Stimulated activated CD4-positive, alpha-beta T cell treated with anti-CD3 and anti-CD28 coated beads, TNF-alpha, amount 100 ng/mL, for 4 hours (primary cell): ENCODE measurements around the gene TCN1.
"Not testable (repeated sequence)": the region's sequence is repeated elsewhere in the genome, so short reads cannot be mapped to it uniquely, and the experiment has no call there.

Source experiments
- DNase-seq, 3 experiments: peaks; one replicate each; pipeline ENCODE4 v3.0.0-alpha.2; 2020; ENCODE audit warnings: low read depth in 3 of 3

The TCN1 gene, protein sequence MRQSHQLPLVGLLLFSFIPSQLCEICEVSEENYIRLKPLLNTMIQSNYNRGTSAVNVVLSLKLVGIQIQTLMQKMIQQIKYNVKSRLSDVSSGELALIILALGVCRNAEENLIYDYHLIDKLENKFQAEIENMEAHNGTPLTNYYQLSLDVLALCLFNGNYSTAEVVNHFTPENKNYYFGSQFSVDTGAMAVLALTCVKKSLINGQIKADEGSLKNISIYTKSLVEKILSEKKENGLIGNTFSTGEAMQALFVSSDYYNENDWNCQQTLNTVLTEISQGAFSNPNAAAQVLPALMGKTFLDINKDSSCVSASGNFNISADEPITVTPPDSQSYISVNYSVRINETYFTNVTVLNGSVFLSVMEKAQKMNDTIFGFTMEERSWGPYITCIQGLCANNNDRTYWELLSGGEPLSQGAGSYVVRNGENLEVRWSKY

DNA sequence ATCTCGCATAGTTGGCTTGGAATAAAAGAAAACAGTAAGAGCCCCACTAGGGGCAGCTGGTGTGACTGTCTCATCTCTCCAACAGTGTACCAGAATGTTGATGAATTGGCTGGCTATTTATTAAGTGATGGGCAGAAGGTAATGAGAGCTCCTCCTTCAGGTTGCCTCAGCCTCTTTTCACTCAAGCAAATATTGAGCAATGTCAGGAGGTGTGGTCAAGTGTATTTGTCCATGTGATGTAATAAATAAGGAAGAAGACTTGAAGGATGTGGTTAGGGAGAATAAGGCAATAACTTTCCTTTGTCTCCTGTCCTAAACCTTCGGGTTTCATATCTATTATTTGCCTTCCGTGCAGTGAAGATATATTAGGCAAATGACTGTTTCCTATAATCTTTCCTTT is at the start of gene TCN1:
Gene TCN1, minus strand, starts transcription at position 91 of the 400 bp plus-strand sequence. Its CDS starts 17 bp downstream, at position 74.
- no peak for DNase-seq

DNA sequence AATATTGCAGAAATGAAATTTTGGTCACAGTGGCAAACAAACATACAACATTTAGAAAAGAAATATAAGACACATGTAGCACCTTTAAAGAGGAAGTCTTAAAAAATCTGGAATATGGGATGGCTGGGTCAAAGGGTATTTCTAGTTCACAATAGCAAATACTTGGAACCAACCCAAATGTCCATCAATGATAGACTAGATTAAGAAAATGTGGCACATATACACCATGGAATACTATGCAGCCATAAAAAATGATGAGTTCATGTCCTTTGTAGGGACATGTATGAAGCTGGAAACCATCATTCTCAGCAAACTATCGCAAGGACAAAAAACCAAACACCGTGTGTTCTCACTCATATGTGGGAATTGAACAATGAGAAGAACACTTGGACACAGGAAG is 37.3 kb upstream of the TCN1 start:
- DNase-seq = not testable (repeated sequence)

DNA sequence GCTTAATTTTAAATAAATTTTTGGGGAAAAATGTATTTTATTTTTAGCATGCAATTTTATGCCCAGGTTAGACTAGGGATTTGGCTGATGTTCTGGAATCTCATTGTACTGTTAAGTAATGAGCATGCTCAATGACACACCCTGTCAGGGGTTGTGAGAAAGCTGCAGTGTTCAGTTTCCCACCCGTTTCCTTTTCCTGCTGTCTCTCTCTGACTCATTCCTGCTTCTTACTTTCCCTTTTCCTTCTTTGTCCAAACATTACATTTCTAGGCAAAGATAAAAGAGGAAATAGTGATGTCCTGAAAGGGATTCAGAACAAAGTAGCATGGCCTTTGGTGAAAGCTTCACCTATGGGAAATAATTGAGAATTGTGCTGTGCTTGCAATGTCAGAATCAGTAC is 35.0 kb upstream of the TCN1 start:
- DNase-seq = no peak

DNA sequence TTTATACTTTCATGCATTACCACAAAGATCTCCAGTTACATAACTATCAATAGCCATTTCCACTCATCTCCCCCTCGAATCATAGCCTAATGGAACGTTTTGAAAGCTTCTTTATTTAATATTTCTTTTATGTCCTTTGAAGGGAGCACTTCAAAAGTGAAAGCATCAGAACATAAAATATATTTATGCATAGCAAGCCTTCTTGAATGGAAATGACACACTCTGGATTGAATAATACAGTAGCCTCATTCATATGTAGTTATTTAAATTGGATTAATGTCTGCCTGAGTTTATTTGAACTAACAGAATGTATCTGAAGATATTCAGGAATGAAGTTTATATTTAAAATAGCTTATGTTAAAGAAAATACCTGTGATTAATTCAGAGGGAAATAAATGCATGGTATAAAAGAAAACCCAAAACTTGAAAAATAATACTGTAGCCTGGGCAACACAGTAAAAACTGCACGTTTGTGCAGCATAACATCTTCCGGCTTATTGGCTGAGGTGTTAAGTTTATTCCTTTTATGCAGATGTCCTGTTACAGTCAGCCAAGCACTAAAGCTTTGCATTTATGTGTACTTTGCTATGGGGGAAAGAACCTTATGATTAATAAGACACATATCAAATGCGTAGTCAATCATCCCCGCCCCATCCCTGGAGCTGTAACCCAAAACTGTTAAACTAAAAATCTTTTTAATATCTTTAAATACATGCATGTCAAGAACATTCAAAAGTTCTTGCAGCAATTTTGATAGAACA is 34.3 kb upstream of the TCN1 start:
- no peak for DNase-seq

DNA sequence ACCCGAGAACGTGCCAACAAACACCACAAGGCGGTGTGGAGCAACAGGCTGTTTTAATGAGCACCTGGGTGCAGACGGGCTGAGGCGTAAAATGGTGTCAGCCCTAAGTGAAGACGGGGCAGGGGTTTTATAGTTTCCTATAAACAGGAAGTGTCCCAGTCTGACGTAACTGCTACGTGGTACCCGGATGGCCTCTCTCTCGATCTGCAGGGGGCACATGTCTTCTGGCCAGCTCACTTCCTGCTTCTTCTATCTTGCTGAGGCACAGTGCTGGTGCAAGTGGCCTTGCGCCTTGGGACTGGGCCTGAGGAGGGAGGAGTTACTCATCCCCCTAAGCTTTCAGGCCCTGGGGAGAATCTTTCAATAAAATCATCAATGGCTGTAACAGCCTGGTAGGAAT is 33.2 kb upstream of the TCN1 start:
- no peak for DNase-seq

DNA sequence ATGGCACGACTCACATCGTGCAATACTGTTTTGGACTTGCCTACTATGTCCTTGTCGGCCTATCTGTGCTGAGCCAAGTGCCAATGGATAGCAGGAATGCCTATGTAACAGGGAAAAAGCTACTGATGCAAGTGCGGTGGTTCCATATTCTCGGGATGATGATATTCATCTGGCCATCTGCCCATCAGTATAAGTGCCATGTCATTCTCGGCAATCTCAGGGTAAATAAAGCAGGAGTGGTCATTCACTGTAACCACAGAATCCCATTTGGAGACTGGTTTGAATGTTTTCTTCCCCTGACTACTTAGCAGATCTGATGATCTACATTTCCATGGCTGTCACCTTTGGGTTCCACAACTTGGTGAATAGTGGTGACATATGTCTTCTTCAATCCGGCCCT is 32.4 kb upstream of the TCN1 start:
- no peak for DNase-seq

DNA sequence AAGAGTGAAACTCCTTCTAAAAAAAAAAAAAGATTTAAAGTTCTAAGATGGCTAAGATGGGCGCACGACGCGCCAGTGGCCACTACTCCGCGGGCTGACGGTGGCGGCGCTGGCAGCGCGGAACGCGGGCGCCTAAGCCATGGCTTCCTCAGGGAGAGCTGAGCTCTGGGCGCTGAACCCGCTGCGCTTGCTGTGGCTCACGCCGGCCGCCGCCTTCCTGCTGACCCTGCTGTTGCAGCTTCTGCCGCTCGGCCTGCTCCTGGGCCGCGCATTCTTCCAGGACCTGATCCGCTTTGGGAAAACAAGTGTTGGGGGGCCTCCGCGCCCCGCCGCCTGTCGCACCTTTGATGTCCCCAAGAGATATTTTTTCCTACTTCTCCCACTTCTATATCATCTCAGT is 31.8 kb upstream of the TCN1 start:
- DNase-seq = no peak

DNA sequence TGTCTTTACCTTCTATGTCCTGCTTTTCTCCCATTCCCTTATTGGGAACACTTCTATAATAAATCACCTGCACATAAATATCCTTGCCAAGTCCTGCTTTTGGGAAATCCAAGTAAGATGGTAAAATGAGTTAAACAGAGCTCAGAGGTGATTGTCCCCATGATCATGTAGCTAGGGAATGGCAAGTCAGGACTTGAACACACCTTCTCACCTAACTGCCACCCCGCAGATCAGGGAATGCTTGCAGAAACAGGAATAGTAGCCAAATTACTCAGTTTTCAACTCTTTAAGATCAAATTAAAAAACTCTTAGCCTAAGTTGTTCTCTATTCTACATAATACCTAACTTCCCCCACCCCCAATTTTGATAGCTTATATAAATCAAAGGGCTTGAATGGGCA is 28.3 kb upstream of the TCN1 start:
- DNase-seq = no peak

DNA sequence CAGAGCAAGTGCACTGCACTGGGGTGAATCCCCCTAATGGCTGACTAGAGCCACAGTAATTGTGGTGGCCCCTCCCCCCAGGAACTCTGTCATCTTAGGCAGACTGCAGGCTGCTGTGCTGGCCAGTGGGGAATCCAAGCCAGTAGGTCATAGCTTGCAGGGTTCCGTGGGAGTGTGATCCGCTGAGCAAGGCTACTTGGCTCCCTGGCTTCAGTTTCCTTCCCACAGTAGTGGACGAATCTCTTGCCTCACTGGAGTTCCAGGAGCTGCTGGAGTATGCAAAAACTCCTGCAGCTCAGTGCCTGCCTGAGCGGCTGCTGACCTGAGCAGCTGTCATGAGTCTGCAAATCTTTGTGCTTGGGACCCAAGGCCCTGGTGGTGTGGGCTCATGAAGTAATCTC is 25.5 kb upstream of the TCN1 start:
- no peak for DNase-seq

DNA sequence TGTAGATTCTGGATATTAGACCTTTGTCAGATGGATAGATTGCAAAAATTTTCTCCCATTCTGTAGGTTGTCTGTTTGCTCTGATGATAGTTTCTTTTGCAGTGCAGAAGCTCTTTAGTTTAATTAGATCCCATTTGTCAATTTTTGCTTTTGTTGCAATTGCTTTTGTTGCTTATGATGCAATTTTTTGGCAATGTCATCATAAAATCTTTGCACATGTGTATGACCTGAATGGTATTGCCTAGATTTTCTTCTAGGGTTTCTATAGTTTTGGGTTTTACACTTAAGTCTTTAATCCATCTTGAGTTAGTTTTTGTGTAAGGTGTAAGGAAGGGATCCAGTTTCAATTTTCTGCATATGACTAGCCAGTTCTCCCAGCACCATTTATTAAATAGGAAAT is 20.9 kb upstream of the TCN1 start:
- DNase-seq = not testable (repeated sequence)

DNA sequence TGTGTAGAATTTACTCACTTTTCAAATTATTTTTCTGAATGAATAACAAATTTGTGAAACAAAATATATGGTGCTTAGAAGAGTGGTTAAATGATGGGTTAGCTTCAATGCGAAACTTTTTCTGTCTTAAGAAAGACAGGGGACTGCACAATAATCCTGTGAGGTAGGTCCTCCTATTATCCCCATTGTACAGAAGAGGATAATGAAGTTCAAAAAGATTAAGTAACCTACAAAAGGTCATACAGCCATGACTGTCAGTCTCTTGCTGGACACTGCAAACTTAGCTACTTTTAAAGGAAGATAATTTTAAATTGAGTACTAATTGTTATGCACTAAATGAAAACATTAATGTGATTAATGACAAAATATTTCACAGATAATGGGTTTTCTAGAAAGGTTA is 17.3 kb upstream of the TCN1 start:
- DNase-seq = no peak

DNA sequence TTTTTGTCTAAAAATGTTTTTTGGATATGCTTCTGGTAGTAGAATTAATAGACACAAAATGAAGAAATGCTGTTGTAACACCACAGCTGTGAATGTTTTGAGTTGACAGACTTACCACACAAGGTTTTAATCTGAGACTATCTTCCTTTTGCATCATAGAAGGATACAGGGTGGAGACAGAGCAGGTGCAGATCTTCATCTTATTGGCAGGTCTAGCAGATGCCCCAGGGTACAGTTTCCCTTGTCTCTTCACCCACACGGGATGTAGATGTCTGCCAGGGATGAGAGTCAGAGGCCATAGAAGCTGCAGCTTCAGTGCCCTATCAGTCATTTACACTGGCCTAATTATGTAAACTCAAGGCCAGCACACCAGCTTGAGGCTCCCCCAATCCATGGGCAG is 13.3 kb upstream of the TCN1 start:
- DNase-seq = no peak

DNA sequence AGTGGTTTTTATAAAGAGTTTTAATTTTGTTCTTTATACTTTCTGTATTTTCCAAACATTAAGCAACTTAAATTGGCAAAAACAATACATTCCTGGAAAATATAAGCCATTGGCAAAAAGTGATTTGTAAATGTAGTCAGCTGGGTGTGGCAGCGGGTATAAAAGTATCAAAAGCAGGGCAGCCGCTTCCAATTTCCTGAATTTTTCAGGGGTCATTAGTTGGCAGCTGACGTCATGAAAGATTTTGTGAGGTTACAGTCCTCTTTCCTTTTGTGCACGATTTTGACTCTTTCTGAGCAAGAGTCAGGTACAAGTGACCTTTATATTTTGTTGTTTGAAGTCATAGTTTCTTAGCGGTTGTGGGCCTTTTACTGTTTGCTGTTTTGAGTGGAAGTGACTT is 12.3 kb upstream of the TCN1 start, which contains the start of gene OOSP3:
Gene OOSP3, plus strand, starts transcription at position 208 of the 400 bp plus-strand sequence. Its CDS starts 27 bp downstream, at position 235.
- DNase-seq = no peak

DNA sequence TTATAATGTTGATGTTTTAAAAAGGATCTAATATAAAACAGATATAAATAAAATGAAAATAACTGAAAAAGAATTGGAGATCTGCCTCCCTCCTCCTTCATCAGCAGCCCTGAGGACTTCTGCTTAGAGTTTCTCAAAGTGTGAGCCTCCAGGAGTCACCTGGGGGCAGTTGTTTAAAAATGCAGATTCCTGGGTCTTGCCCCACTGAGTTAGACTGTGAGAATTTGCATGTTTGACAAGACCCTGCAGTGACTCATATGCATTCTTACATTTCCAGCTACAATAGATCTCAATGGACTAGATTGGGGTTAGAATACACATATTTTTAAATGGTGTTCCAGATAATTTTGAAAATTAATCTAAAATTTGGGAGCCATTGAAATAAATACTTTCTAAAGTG is 11.5 kb upstream of the TCN1 start:
- no peak for DNase-seq

DNA sequence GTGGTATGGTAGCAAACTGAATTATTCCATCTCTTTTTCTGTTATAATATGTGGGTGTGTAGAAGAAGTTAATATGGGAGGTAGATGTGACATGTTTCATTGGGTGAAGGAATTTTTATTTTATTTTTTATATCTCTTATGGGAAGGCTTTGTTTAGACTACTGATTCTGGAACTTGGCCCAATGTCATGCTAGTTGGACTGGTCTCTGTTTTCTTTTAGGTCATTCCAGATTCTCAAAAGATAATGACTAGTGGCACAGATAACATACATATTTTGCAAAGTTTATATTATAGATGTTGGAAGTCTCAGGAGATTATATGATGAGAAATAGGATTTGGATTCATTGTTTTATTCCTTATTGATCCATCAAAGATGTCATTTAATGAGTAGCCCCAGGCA is 11.0 kb upstream of the TCN1 start:
- no peak for DNase-seq

DNA sequence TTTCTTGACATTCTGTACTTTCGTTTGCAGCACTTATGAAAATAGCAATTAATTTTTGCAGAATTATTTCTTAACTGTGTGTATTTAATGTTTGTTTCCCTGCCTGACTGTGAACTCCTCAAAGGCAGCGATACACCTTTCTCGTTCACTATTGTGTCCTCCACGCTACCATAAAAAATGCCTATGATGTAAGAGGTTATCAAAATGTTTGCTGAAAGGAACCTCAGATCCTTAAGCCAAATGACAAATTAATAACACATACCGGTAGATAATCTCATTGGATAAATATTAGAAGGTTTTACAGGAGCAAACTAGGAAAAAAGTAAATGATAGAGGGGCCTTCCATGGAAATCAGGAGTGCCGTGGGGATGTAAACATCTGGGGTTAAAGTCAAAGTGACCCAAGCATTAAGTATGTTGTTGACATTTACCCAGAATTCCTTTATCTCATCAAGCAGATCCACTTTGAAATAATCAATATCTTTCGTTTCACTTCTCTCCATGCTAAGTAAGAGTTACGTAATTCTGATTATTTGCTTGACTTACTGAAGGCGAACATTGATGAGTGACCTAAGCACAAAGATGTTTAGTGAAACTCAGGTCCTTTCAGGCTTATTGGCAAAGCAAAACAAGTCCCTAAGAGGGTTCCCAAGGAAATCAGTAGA is 9.7 kb upstream of the TCN1 start:
- no peak for DNase-seq

DNA sequence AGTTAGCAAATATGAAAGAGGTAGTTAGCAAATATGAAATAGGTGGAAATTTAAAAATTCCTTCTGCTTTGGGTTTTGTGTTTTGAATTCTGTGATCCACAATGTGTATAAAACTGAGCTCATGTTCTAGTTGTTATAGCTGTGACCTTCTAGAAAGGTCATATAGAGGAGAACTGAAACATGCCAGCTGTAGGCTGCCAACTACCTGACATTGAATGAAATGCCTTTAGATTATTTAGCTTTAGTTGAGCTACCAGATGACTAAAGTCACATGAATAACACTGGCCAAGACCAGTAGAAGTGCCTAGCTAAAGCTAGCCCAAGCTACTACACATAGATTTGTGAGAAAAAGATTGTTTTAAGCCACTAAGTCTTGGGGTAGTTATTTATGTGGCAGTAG is 5.8 kb upstream of the TCN1 start:
- DNase-seq = no peak

DNA sequence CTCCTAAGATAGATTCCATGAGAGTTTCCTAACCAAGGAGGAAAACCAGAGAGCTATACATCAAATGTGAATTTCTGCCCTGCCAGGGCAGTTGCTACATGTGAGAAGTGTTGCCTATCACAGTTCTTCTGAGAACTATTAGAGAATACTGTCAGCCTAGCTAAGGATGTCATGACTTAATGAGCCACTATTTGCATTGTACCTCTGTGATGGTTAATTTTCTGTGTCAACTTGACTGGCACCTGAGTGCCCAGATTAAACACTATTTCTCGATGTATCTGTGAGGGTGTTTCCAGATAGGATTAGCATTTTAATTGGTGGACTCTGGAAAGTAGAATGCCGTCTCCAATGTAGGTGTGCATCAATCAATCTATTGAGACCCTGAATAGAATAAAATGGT is 1.7 kb upstream of the TCN1 start:
- no peak for DNase-seq

DNA sequence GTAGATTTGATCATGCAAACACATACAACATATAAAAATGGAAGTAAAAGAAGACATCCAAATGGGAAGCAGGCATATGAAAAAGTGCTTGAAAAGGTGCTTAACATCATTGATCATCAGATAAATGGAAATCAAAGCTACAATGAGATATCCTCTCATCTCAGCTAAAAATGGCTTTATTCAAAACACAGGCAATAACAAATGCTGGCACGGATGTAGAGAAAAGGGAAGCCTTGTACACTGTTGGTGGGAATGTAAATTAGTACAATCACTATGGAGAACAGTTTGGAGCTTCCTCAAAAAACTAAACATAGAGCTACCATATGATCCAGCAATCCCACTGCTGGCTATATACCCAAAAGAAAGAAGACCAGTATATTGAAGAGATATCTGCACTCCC is 549 bp upstream of the TCN1 start:
- DNase-seq = no peak

DNA sequence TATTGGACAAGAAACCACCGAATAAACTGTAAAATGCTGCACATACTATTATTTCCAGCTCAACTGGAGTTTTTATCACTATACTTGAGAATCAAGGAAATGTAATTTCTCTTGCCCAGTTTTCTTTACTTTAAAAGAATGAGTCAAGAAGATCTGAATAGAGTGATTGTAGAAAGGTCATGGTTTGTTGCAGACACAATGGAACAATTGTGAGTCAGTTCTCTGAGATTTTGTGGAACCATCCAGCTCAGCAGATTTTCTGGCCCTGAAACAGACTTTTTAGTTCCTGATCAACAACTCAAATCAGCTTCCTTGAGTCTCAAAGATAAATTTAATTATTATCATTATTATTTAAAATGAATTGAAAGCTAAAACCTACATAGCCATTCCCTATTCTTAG is 1.3 kb downstream of the TCN1 start:
- no peak for DNase-seq

DNA sequence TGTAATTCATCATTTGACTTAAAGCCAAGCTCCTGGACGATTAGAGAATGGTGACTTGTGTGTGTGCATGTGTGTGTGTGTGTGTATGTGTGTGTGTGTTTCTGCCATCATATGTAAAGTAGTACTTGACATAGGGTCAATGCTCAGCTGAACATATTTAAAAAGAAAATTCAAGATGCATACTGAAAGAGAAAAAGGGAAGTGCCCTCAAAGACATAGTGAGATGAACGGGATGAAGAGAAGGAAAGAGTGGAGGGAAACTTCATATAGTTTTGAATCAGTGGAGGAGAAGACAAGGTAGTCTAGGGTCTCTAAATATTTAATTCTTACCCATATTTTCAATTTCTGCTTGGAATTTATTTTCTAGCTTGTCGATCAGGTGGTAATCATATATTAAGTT is 4.0 kb downstream of the TCN1 start:
- no peak for DNase-seq

DNA sequence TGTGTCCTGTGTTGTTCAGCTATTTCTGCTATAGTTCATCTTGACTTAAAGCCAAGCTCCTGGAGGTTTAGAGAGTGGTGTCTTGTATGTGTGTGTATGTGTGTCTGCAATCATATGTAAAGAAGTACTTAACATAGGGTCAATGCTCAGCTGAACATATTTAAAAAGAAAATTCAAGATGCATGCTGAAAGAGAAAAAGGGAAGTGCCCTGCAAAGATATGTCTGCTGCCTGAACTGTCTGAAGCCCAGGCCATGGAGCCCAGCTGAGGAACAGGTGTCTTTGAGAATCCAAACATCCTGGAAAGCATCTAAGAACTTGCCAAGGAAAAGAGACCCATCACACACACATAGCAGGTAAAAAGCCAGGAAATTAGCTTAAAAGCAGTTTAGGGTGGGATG is 6.6 kb downstream of the TCN1 start:
- DNase-seq = no peak
